ENCODE data around the gene ZBTB4.

GRCh38 chr17:7491583-7491982 lies 12.2 kb upstream of the ZBTB4 start:
- TF ChIP-seq FOXM1 (IDR thresholded peaks at IDR 0.05; ENCODE audit: borderline replicate concordance, low read depth) (no peak), EP300 (IDR thresholded peaks at IDR 0.05; ENCODE audit: borderline replicate concordance) (no peak), RAD21 (IDR thresholded peaks at IDR 0.05; ENCODE audit: low read depth) (no peak), TEAD4 (IDR thresholded peaks at IDR 0.05) (no peak), EGR1 (IDR thresholded peaks at IDR 0.05) (no peak), NFIC (IDR thresholded peaks at IDR 0.05) (no peak), TAF1 (IDR thresholded peaks at IDR 0.05; ENCODE audit: low read depth) (no peak), CEBPB (IDR thresholded peaks at IDR 0.05) (no peak), ZBTB7A (IDR thresholded peaks at IDR 0.05; ENCODE audit: low read depth) (no peak), USF1 (IDR thresholded peaks at IDR 0.05) (no peak), TCF12 (IDR thresholded peaks at IDR 0.05; ENCODE audit: low read depth) (no peak), CREB1 (IDR thresholded peaks at IDR 0.05; ENCODE audit: low read depth) (no peak)
- TF ChIP-seq, protein P1, sequence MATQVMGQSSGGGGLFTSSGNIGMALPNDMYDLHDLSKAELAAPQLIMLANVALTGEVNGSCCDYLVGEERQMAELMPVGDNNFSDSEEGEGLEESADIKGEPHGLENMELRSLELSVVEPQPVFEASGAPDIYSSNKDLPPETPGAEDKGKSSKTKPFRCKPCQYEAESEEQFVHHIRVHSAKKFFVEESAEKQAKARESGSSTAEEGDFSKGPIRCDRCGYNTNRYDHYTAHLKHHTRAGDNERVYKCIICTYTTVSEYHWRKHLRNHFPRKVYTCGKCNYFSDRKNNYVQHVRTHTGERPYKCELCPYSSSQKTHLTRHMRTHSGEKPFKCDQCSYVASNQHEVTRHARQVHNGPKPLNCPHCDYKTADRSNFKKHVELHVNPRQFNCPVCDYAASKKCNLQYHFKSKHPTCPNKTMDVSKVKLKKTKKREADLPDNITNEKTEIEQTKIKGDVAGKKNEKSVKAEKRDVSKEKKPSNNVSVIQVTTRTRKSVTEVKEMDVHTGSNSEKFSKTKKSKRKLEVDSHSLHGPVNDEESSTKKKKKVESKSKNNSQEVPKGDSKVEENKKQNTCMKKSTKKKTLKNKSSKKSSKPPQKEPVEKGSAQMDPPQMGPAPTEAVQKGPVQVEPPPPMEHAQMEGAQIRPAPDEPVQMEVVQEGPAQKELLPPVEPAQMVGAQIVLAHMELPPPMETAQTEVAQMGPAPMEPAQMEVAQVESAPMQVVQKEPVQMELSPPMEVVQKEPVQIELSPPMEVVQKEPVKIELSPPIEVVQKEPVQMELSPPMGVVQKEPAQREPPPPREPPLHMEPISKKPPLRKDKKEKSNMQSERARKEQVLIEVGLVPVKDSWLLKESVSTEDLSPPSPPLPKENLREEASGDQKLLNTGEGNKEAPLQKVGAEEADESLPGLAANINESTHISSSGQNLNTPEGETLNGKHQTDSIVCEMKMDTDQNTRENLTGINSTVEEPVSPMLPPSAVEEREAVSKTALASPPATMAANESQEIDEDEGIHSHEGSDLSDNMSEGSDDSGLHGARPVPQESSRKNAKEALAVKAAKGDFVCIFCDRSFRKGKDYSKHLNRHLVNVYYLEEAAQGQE (IDR thresholded peaks at IDR 0.05; ENCODE audit: low read depth) = no peak
- TF ChIP-seq, protein P2, sequence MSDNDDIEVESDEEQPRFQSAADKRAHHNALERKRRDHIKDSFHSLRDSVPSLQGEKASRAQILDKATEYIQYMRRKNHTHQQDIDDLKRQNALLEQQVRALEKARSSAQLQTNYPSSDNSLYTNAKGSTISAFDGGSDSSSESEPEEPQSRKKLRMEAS (IDR thresholded peaks at IDR 0.05) = no peak
